Retinal pigment epithelial cell (primary cell): ENCODE measurements around the gene DTX1.

Experiments used
- DNase-seq: peaks from one replicate; pipeline ENCODE4 v3.0.0-alpha.2; 2010; ENCODE audit warnings: low read depth
- H3K4me3 ChIP-seq: 2 replicates; pipeline ENCODE4 v1.5.1; 2011; ENCODE audit warnings: mild to moderate bottlenecking, low read length, control low read depth, moderate library complexity
- TF ChIP-seq, protein P1 (sequence below): conservative IDR thresholded peaks from 2 replicates; pipeline ENCODE4 v1.5.1; 2011; ENCODE audit warnings: low read depth, low read length, control low read depth, inconsistent platforms

The DTX1 gene

DNA sequence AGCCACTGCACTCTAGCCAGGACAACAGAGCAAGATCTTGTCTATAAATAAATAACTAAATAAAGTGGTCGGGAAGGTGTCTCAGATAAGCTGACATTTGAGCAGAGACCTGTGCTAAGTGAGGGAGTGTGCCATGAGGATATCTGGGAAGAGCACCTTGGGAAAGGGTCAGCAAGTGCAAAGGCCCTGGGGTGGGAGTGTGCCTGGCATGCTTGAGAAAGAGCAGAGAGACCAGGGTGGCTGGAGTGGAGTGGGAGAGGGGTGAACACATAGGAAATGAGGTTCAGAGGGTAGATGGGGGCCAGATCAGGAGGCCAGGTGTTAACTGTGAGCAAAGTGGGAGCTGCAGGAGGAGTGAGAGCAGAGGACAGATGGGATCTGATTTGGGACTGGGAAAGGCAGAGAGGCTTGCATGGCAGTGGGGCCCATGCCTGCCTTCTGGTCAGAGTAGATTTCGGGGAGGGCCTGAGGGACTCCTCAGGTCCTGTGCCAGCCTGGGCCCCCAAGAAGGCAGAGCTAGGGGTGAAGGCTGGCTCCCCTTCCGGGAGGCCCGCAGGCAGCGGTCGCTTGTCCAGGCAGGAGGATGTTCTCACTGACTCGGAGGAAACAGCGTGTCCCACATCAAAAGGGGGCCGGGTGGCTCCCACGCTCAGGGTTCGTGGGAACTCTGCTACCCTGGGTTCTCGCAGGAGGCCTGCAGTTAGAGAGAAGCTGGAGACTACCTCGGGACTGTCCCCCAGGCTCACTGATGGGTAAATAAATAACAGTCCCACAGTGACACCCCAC, 32.6 kb downstream of the DTX1 start:
- no peak overlapping the region for H3K4me3 ChIP-seq
- no peak for DNase-seq
- TF ChIP-seq, protein P1, sequence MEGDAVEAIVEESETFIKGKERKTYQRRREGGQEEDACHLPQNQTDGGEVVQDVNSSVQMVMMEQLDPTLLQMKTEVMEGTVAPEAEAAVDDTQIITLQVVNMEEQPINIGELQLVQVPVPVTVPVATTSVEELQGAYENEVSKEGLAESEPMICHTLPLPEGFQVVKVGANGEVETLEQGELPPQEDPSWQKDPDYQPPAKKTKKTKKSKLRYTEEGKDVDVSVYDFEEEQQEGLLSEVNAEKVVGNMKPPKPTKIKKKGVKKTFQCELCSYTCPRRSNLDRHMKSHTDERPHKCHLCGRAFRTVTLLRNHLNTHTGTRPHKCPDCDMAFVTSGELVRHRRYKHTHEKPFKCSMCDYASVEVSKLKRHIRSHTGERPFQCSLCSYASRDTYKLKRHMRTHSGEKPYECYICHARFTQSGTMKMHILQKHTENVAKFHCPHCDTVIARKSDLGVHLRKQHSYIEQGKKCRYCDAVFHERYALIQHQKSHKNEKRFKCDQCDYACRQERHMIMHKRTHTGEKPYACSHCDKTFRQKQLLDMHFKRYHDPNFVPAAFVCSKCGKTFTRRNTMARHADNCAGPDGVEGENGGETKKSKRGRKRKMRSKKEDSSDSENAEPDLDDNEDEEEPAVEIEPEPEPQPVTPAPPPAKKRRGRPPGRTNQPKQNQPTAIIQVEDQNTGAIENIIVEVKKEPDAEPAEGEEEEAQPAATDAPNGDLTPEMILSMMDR = no peak

DNA sequence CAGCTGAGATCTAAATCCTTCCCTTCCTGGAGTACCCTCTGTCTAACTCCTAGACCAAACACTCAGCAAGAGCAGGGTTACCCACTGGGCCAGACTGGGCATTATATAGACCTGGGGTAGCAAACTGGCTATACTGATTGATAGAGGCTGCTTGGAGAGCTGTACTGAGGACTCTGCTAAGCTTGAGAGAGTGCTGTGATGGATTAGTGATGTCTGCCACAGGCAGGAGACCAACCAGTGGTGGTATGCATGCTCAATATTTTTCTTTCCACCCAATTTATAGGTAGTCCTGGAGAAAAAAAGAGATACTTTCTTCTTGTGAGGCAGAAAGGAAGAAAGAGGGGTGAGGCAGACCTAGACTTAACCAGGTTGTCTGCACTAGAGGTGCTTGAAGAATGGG, 33.3 kb downstream of the DTX1 start:
- TF ChIP-seq, protein P1 = no peak
- no peak for DNase-seq
- H3K4me3 ChIP-seq = no peak overlapping the region

DNA sequence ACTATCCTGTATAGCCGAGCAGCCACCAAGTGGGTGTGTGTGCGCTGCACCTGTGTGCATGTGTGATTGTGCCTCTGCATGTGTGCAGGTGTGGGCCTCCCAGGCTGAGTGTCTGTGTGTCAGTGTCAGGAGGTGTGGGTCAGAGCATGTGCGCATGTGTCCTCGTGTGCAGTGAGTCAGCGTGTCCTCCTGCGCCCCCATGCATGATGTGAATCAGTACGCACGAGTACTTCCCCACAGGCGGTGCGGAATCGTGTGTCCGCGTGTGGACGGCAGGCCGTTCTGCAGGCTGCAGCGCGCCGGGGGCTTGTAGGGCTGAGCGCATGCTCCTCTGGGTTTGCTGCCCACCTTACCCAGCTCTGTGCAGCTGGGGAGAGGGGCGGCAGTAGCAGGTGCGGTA, 34.2 kb downstream of the DTX1 start:
- DNase-seq = no peak
- TF ChIP-seq, protein P1 = no peak

DNA sequence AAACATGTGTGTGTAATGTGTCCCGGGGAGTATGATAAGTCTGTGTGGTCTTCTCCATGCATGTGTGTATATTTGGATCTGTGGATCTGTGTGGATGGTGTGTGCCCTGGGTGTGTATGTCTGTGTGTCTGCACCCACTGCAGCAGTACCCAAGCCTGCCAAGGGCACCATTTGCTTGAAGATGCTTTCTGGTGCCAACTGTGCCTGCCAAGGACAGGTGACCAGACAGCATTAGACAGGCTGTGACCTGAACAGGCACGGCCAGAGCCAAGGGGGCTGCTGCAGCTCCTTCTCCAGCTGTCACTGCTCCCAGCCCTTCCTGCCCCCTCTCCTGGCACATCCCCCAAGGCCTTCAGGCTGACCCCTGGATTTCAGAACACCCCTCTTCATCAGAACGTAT, 35.0 kb downstream of the DTX1 start:
- TF ChIP-seq, protein P1 = no peak
- no peak for DNase-seq
- H3K4me3 ChIP-seq = no peak overlapping the region

More for the DNA sequence above, 34.2 kb downstream of the DTX1 start:
- H3K4me3 ChIP-seq = no peak overlapping the region

DNA sequence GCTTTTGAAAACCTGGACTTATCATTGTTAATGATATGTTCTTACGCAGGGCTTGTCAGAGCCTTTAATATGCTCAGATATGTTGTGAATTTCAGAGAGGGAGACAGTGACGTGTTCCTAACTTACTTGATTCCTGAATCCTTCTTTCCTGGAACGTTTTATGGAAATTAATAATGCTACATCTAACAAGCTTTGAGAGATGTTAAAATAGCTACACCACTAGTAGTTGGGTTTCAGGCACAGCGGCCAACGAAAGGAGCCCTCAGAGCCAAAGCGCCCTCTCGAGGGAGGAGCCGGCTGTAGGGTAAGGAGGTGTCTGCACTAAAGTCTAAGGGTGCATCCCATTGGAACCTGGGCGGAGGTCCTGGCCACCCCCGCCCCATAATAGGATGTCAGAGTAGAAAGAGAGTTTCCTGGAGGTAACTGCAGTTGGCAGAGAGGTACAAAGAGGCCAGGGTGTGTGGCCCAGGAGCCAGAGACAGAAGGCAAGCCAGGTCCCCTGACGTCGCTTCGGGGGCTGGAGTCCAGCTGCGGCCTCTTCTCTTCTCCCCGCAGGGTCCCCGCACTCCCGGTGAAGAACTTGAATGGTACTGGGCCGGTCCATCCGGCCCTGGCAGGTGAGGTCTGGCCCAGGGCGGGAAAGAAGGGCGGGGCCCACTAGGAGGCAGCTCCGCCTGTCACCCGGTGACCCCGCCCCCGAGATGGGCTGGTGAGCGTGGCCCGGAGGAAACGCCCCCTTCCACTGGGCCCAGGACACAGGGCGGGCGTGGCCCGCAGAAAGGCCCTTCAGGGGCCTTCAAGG, 36.3 kb downstream of the DTX1 start:
- no peak overlapping the region for H3K4me3 ChIP-seq
- TF ChIP-seq, protein P1 = peak; percentile 38
- DNase-seq = no peak

DNA sequence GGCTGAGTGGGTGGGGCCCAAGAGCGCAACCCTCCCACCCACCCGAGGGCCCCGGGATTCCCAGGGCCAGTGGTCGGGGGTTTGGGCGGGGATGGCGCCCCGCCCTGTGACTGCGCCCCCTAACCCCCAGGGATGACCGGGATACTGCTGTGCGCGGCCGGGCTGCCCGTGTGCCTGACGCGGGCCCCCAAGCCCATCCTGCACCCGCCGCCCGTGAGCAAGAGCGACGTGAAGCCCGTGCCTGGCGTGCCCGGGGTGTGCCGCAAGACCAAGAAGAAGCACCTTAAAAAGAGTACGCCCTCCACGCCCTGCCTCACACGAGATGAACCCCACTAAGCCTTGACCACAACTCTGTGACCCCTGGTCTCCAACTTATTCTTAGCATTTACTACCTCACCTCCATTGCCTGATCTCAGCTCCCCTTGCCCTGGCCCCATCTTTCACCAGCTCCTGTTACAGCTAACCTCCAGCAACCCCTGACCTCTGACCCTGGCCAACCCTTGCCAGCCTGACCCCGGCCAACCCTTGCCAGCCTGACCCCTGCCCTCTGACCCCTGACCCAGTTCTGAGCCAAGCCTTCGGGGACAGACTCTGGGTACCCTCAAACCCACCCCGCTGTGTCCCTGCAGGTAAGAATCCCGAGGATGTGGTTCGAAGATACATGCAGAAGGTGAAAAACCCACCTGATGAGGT, 37.0 kb downstream of the DTX1 start:
- TF ChIP-seq, protein P1 = no peak
- H3K4me3 ChIP-seq = no peak overlapping the region
- no peak for DNase-seq
